ENCODE measurements around the gene TBATA. TPM values are rescaled to one million over a fixed set of nuclear protein-coding genes. Genes with fewer than 3 reads are reported as not detected.
"Not testable (repeated sequence)": the region's sequence is repeated elsewhere in the genome, so short reads cannot be mapped to it uniquely, and the experiment has no call there.

TBATA gene
- total RNA-seq, 1 donor from 2014 or later = not detected

- no peak for DNase-seq (ENCODE audit: low spot score)
- TF ChIP-seq CTCF (IDR thresholded peaks at IDR 0.05) = no peak
- H3K27me3 Mint-ChIP-seq (ENCODE audit: low read depth) = peaks cover 7% of the 10 kb centered on the region
- peaks cover 1% of the 10 kb centered on the region for H3K36me3 Mint-ChIP-seq (ENCODE audit: low read depth)
- no peak overlapping the region for H3K4me3 Mint-ChIP-seq (ENCODE audit: unreplicated experiment)
- no peaks in the 10 kb centered on the region for H3K9me3 Mint-ChIP-seq (ENCODE audit: low read depth)
- no peaks in the 10 kb centered on the region for H3K4me1 Mint-ChIP-seq (ENCODE audit: low read depth)
- no peak overlapping the region for H3K27ac Mint-ChIP-seq (ENCODE audit: unreplicated experiment)
These were observed 13.6 kb downstream of the TBATA start for GRCh38 chr10:70771311-70772194.

- not testable (repeated sequence) for H3K4me1 Mint-ChIP-seq (ENCODE audit: low read depth); H3K27ac Mint-ChIP-seq (ENCODE audit: unreplicated experiment); H3K4me3 Mint-ChIP-seq (ENCODE audit: unreplicated experiment); H3K9me3 Mint-ChIP-seq (ENCODE audit: low read depth); DNase-seq (ENCODE audit: low spot score); H3K27me3 Mint-ChIP-seq (ENCODE audit: low read depth); H3K36me3 Mint-ChIP-seq (ENCODE audit: low read depth)
These were observed 14.7 kb downstream of the TBATA start for GRCh38 chr10:70770516-70770915.

- Mint-ChIP-seq H3K27me3 (ENCODE audit: low read depth) (peaks cover 8% of the 10 kb centered on the region), H3K9me3 (ENCODE audit: low read depth) (no peaks in the 10 kb centered on the region), H3K4me1 (ENCODE audit: low read depth) (no peaks in the 10 kb centered on the region), H3K36me3 (ENCODE audit: low read depth) (peaks cover 1% of the 10 kb centered on the region), H3K4me3 (ENCODE audit: unreplicated experiment) (no peak overlapping the region), H3K27ac (ENCODE audit: unreplicated experiment) (no peak overlapping the region)
- TF ChIP-seq CTCF (IDR thresholded peaks at IDR 0.05) = no peak
- no peak for DNase-seq (ENCODE audit: low spot score)
These were observed 15.2 kb downstream of the TBATA start for GRCh38 chr10:70770001-70770400.

GRCh38 chr10:70769121-70769520 is 16.1 kb downstream of the TBATA start:
- H3K9me3 Mint-ChIP-seq (ENCODE audit: low read depth) = no peaks in the 10 kb centered on the region
- H3K27ac Mint-ChIP-seq (ENCODE audit: unreplicated experiment) = no peak overlapping the region
- no peak for DNase-seq (ENCODE audit: low spot score)
- peaks cover 8% of the 10 kb centered on the region for H3K27me3 Mint-ChIP-seq (ENCODE audit: low read depth)
- H3K4me3 Mint-ChIP-seq (ENCODE audit: unreplicated experiment) = no peak overlapping the region
- TF ChIP-seq CTCF (IDR thresholded peaks at IDR 0.05) = no peak
- peaks cover 1% of the 10 kb centered on the region for H3K36me3 Mint-ChIP-seq (ENCODE audit: low read depth)
- H3K4me1 Mint-ChIP-seq (ENCODE audit: low read depth) = no peaks in the 10 kb centered on the region

- not testable (repeated sequence) for H3K27ac Mint-ChIP-seq (ENCODE audit: unreplicated experiment); H3K4me3 Mint-ChIP-seq (ENCODE audit: unreplicated experiment); H3K4me1 Mint-ChIP-seq (ENCODE audit: low read depth); H3K9me3 Mint-ChIP-seq (ENCODE audit: low read depth); DNase-seq (ENCODE audit: low spot score); H3K27me3 Mint-ChIP-seq (ENCODE audit: low read depth); H3K36me3 Mint-ChIP-seq (ENCODE audit: low read depth)
These were observed 17.0 kb downstream of the TBATA start for GRCh38 chr10:70768026-70768685.

GRCh38 chr10:70765794-70766594 is 19.2 kb downstream of the TBATA start:
- Mint-ChIP-seq H3K4me3 (ENCODE audit: unreplicated experiment) (no peak overlapping the region), H3K4me1 (ENCODE audit: low read depth) (no peaks in the 10 kb centered on the region), H3K27ac (ENCODE audit: unreplicated experiment) (no peak overlapping the region), H3K27me3 (ENCODE audit: low read depth) (peaks cover 6% of the 10 kb centered on the region), H3K36me3 (ENCODE audit: low read depth) (peaks cover 1% of the 10 kb centered on the region), H3K9me3 (ENCODE audit: low read depth) (no peaks in the 10 kb centered on the region)
- DNase-seq (ENCODE audit: low spot score) = peak; percentile 52
- no peak for TF ChIP-seq CTCF (IDR thresholded peaks at IDR 0.05)

Measured in chondrocyte (in vitro differentiated cells).